MCF 10A (cell line): ENCODE data around the gene FAM111A. TPM values are rescaled to one million over a fixed set of nuclear protein-coding genes. Genes with fewer than 3 reads are reported as not detected.

Experiments used
- BruUV-seq: library from RNA; stranded (reverse); fragments of 400-500 nt; replicated peaks from 2 replicates; lab custom pipeline; 2021; lab: Mats Ljungman, UMichigan
- CTCF ChIA-PET: fragments of 300-600 bp; sonication (Branson Sonifier 250); formaldehyde crosslinking; extraction: SDS; loops from one replicate; lab custom pipeline; 2021; ENCODE audit warnings: antibody characterized with exemption, inconsistent platforms; lab: Yijun Ruan, JAX
- POLR2A ChIA-PET: fragments of 300-600, 350-650 bp; sonication (Branson Sonifier 250); formaldehyde crosslinking; extraction: SDS; loops from one replicate; lab custom pipeline; 2020; ENCODE audit warnings: antibody characterized with exemption, inconsistent platforms; lab: Yijun Ruan, JAX
- DNase-seq: peaks from one replicate; pipeline ENCODE4 v3.0.0-alpha.2; 2018; ENCODE audit not compliant: unreplicated experiment
- H3K27ac Mint-ChIP-seq: one replicate; pipeline ENCODE4 v1.8.0; 2022; ENCODE audit warnings: mild to moderate bottlenecking, low read depth, mixed read lengths; ENCODE audit not compliant: unreplicated experiment
- H3K27me3 Mint-ChIP-seq: one replicate; pipeline ENCODE4 v1.8.0; 2022; ENCODE audit warnings: mixed read lengths; ENCODE audit not compliant: insufficient read depth, unreplicated experiment
- H3K36me3 Mint-ChIP-seq: one replicate; pipeline ENCODE4 v1.8.0; 2022; ENCODE audit warnings: mild to moderate bottlenecking, moderate library complexity, mixed read lengths; ENCODE audit not compliant: insufficient read depth, unreplicated experiment
- H3K4me1 Mint-ChIP-seq: one replicate; pipeline ENCODE4 v1.8.0; 2022; ENCODE audit warnings: mixed read lengths; ENCODE audit not compliant: insufficient read depth, unreplicated experiment
- H3K4me3 Mint-ChIP-seq: one replicate; pipeline ENCODE4 v1.8.0; 2022; ENCODE audit warnings: mild to moderate bottlenecking, moderate library complexity, mixed read lengths; ENCODE audit not compliant: unreplicated experiment
- H3K9me3 Mint-ChIP-seq: one replicate; pipeline ENCODE4 v1.8.0; 2022; ENCODE audit warnings: mixed read lengths; ENCODE audit not compliant: unreplicated experiment
- intact Hi-C: fragments of 100-400 bp; cut with micrococcal nuclease; formaldehyde crosslinking; loops from 2 replicates; pipeline ENCODE4 v1.14.1; 2022
- total RNA-seq: library from RNA; stranded (reverse); gene quantifications from 2 replicates; pipeline ENCODE4 v1.2.3, GENCODE V29; 2022
- TF ChIP-seq, protein P1 (sequence below): fragments of 200-600 bp; IDR thresholded peaks from one replicate; pipeline ENCODE4 v1.8.0; 2022; ENCODE audit warnings: antibody characterized with exemption, mild to moderate bottlenecking; ENCODE audit not compliant: unreplicated experiment

Gene FAM111A
- total RNA-seq, 1 experiment from 2014 or later: 27.7 TPM

GRCh38 chr11:59158206-59159068 is 15.8 kb downstream of the FAM111A start:
- H3K27ac Mint-ChIP-seq: no peak overlapping the region
- TF ChIP-seq, protein P1, sequence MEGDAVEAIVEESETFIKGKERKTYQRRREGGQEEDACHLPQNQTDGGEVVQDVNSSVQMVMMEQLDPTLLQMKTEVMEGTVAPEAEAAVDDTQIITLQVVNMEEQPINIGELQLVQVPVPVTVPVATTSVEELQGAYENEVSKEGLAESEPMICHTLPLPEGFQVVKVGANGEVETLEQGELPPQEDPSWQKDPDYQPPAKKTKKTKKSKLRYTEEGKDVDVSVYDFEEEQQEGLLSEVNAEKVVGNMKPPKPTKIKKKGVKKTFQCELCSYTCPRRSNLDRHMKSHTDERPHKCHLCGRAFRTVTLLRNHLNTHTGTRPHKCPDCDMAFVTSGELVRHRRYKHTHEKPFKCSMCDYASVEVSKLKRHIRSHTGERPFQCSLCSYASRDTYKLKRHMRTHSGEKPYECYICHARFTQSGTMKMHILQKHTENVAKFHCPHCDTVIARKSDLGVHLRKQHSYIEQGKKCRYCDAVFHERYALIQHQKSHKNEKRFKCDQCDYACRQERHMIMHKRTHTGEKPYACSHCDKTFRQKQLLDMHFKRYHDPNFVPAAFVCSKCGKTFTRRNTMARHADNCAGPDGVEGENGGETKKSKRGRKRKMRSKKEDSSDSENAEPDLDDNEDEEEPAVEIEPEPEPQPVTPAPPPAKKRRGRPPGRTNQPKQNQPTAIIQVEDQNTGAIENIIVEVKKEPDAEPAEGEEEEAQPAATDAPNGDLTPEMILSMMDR: peak; percentile 76
- no peaks in the 10 kb centered on the region for H3K36me3 Mint-ChIP-seq
- no peak overlapping the region for H3K4me3 Mint-ChIP-seq
- ChIA-PET POLR2A (interaction anchor here (0.5 to 3.6 kb wide), 8 partner anchors 10 to 1328 kb away, joined by 3 to 21 read pairs (median 8); partner anchors contain the start of genes DTX4 and FAM111A), CTCF (interaction anchor here (0.5 to 4.9 kb wide), 60 partner anchors 8 to 1845 kb away, joined by 3 to 146 read pairs (median 4); partner anchors contain the start of genes DTX4, FAM111A and FAM111B)
- BruUV-seq: no TSS peak
- peak; percentile 78 for DNase-seq
- no peaks in the 10 kb centered on the region for H3K9me3 Mint-ChIP-seq
- H3K4me1 Mint-ChIP-seq: no peaks in the 10 kb centered on the region
- intact Hi-C loops: loop anchor here (1.0 to 5.0 kb wide), 5 partner anchors 16 to 581 kb away; partner anchors contain the start of genes FAM111A, LPXN and ZFP91
- peaks cover 17% of the 10 kb centered on the region for H3K27me3 Mint-ChIP-seq

DNA sequence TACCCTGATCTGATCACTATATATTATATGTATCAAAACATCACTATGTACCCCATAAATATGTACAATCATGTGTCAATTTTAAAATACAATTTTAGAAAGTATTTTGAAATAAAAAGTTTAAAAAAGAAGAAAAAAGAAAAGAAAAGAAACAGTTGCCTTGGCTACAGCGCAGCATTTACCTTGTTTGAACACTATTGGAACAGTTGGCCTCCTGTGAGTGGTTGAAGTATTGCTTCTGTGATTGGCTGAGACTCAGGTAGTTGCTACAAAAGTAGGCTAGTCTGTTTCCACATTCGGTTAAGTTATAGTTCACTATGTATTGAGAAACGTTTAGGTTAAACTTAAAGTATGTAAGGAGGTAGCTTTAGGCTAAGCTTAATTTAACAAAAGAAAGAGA is 21.4 kb downstream of the FAM111A start:
- DNase-seq: no peak
- intact Hi-C loops: no loop called here
- Mint-ChIP-seq H3K4me1 (no peaks in the 10 kb centered on the region), H3K27ac (no peak overlapping the region), H3K27me3 (peaks cover 39% of the 10 kb centered on the region), H3K9me3 (no peaks in the 10 kb centered on the region), H3K36me3 (no peaks in the 10 kb centered on the region), H3K4me3 (no peak overlapping the region)
- ChIA-PET CTCF (interaction anchor here (0.6 to 4.4 kb wide), 9 partner anchors 8 to 511 kb away, joined by 3 to 24 read pairs (median 3); partner anchors contain the start of gene DTX4), POLR2A (interaction anchor here (1.0 kb wide), 3 partner anchors 8 to 20 kb away, joined by 3 to 4 read pairs (median 3); partner anchors contain the start of gene DTX4)
- BruUV-seq: no TSS peak
- TF ChIP-seq, protein P1: no peak

- ChIA-PET CTCF (interaction anchor here (0.5 to 27.3 kb wide), 41 partner anchors 10 to 1671 kb away, joined by 3 to 530 read pairs (median 4); partner anchors contain the start of genes FAM111A, MPEG1 and OR5A2), POLR2A (interaction anchor here (0.6 to 4.4 kb wide), 18 partner anchors 8 to 1561 kb away, joined by 3 to 39 read pairs (median 5); partner anchors contain the start of gene FAM111A)
- Mint-ChIP-seq H3K4me1 (peaks cover 28% of the 10 kb centered on the region), H3K36me3 (peaks cover 2% of the 10 kb centered on the region), H3K27ac (peak within 1 kb of the TSS; percentile 88), H3K9me3 (no peaks in the 10 kb centered on the region), H3K4me3 (no peak within 1 kb of the TSS), H3K27me3 (no peaks in the 10 kb centered on the region)
- peak; percentile 91 for DNase-seq
- intact Hi-C loops: loop anchor here (1.0 to 2.0 kb wide), 5 partner anchors 15 to 509 kb away; no protein-coding TSS in a partner anchor
- TF ChIP-seq, protein P1: peak; percentile 65
- BruUV-seq: no TSS peak
Measured at GRCh38 chr11:59171508-59172322, 29.1 kb downstream of the FAM111A start, which contains the start of gene DTX4. DTX4 (plus strand) TSS chr11:59172132; CDS start chr11:59172596, 464 bp downstream.
